AG09319 (cell line): ENCODE measurements around the gene LAP3.

Source experiments
- DNase-seq: peaks from one replicate; pipeline ENCODE4 v3.0.0-alpha.2; 2010; ENCODE audit warnings: low read depth; ENCODE audit errors: extremely low read depth
- TF ChIP-seq, protein P1 (sequence below): IDR thresholded peaks from 2 replicates; pipeline ENCODE4 v1.5.1; 2011; ENCODE audit warnings: low read depth, mild to moderate bottlenecking, inconsistent platforms, low read length, moderate library complexity

Gene LAP3

GRCh38 chr4:17636696-17637622 is 60.0 kb downstream of the LAP3 start:
- DNase-seq: no peak
- TF ChIP-seq, protein P1, sequence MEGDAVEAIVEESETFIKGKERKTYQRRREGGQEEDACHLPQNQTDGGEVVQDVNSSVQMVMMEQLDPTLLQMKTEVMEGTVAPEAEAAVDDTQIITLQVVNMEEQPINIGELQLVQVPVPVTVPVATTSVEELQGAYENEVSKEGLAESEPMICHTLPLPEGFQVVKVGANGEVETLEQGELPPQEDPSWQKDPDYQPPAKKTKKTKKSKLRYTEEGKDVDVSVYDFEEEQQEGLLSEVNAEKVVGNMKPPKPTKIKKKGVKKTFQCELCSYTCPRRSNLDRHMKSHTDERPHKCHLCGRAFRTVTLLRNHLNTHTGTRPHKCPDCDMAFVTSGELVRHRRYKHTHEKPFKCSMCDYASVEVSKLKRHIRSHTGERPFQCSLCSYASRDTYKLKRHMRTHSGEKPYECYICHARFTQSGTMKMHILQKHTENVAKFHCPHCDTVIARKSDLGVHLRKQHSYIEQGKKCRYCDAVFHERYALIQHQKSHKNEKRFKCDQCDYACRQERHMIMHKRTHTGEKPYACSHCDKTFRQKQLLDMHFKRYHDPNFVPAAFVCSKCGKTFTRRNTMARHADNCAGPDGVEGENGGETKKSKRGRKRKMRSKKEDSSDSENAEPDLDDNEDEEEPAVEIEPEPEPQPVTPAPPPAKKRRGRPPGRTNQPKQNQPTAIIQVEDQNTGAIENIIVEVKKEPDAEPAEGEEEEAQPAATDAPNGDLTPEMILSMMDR: peak; percentile 91

DNA sequence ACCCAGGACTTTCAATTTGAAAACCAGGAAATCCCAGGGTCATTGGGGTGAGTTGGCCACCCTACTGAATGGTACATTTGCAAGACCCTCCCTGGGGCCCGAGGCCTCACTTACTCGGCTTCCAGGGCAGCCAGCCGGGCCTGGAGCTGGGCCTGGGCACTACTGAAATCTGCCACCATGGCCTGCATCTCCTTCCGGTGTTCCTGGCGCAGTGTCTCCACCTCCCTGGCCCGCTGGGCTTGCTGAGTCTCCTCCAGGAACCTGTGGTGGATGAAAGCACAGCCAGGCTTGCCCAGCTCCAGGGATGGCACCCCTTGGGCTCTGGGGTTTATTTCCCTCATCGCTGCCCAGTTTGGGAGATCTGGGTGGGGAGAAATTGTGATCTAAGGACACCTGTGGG is 62.1 kb downstream of the LAP3 start:
- TF ChIP-seq, protein P1: no peak
- no peak for DNase-seq

DNA sequence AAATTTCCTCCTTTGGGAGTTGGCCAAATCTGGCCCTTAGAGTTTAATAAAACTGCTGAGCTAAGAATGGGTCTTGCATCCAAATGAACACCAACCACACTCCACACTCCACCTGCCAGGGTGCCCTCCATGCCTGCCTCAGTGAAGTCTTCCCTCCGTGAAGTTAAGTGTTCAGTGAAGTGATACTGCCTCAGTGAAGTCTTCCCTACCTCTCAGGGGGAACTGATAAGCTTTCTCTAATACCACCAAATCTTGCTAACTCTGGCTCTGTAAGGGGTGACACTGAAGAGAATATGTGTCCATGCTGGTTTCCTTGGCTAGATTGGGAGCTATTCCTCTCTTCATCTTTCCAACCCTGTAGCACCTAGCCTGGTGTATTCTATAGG is 65.4 kb downstream of the LAP3 start:
- TF ChIP-seq, protein P1: no peak

DNA sequence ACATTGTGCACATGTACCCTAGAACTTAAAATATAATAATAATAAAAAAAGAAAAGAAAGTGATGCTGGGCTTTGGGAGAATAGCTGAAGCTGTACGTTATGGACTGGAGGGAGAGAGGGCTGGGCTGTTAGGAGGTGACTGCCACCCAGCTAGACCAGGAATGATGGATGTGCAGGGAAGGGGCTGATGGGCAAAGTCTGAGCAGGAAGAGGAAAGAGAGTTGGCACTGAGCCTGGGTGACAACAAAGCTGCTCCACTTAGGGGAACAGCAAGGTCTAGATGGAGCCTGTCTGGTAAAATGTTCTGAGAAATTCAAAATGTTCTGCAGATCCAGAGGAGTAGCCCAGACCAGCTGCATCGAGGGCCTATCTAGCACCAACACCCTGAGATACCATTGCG is 69.7 kb downstream of the LAP3 start:
- TF ChIP-seq, protein P1: no peak
- no peak for DNase-seq

More for the DNA sequence above, 65.4 kb downstream of the LAP3 start:
- DNase-seq: no peak

- no peak for DNase-seq
- TF ChIP-seq, protein P1: no peak
Observed at GRCh38 chr4:17647176-17647806, 70.3 kb downstream of the LAP3 start.

- DNase-seq: no peak
- TF ChIP-seq, protein P1: peak; percentile 1
Observed at GRCh38 chr4:17647927-17648326, 70.9 kb downstream of the LAP3 start.

GRCh38 chr4:17650406-17650805 is 73.4 kb downstream of the LAP3 start:
- TF ChIP-seq, protein P1: no peak
- no peak for DNase-seq
